Liver (tissue), 3 donors: ENCODE results near the gene RELB.

Experiments
- EGR1 ChIP-seq, 2 donors: IDR thresholded peaks; 2 replicates each; pipeline ENCODE4 v1.6.1; 2016 to 2018; ENCODE audit warnings: antibody characterized with exemption in 2 of 2, low read depth in 2 of 2
- GABPA ChIP-seq, 2 donors: IDR thresholded peaks in 1 of 2; conservative IDR thresholded peaks in 1 of 2; 2 replicates each; pipeline ENCODE4 v1.6.1; 2016; ENCODE audit warnings: antibody characterized with exemption in 2 of 2, mild to moderate bottlenecking in 1 of 2, moderate library complexity in 1 of 2
- HNF4A ChIP-seq, 2 donors: conservative IDR thresholded peaks; 2 replicates each; pipeline ENCODE4 v1.6.1; 2016; ENCODE audit warnings: antibody characterized with exemption in 2 of 2, mild to moderate bottlenecking in 2 of 2
- HNF4G ChIP-seq: IDR thresholded peaks from 2 replicates; pipeline ENCODE4 v1.6.1; 2016; ENCODE audit warnings: antibody characterized with exemption
- JUND ChIP-seq, 2 donors: IDR thresholded peaks; 2 replicates each; pipeline ENCODE4 v1.6.1; 2016; ENCODE audit warnings: antibody characterized with exemption in 2 of 2
- RAD21 ChIP-seq, 2 donors: IDR thresholded peaks; 2 replicates each; pipeline ENCODE4 v1.6.1; 2016; ENCODE audit warnings: antibody characterized with exemption in 2 of 2, mild to moderate bottlenecking in 2 of 2
- SP1 ChIP-seq: IDR thresholded peaks from 2 replicates; pipeline ENCODE4 v1.6.1; 2018; ENCODE audit warnings: antibody characterized with exemption, mild to moderate bottlenecking
- TAF1 ChIP-seq: conservative IDR thresholded peaks from 2 replicates; pipeline ENCODE4 v1.6.1; 2016; ENCODE audit warnings: antibody characterized with exemption, mild to moderate bottlenecking
- YY1 ChIP-seq: IDR thresholded peaks from 2 replicates; pipeline ENCODE4 v1.6.1; 2016; ENCODE audit warnings: antibody characterized with exemption, mild to moderate bottlenecking
- TF ChIP-seq, protein P1 (sequence below): IDR thresholded peaks from 2 replicates; pipeline ENCODE4 v1.6.1; 2016; ENCODE audit warnings: antibody characterized with exemption, mild to moderate bottlenecking
- TF ChIP-seq, protein P2 (sequence below): fragments of 150-350 bp; IDR thresholded peaks from 2 replicates; pipeline ENCODE4 v1.5.1; 2017; ENCODE audit warnings: improper control_type of control experiment, low read depth, low read length; ENCODE audit not compliant: missing input control
- TF ChIP-seq, protein P3 (sequence below): IDR thresholded peaks from 2 replicates; pipeline ENCODE4 v1.6.1; 2016; ENCODE audit warnings: antibody characterized with exemption
- TF ChIP-seq, protein P4 (sequence below): IDR thresholded peaks from 2 replicates; pipeline ENCODE4 v1.6.1; 2016; ENCODE audit warnings: antibody characterized with exemption
- TF ChIP-seq, protein P5 (sequence below): IDR thresholded peaks from 2 replicates; pipeline ENCODE4 v1.6.1; 2016; ENCODE audit warnings: antibody characterized with exemption
- donor health status: healthy.
- donor health status: healthy.

DNA sequence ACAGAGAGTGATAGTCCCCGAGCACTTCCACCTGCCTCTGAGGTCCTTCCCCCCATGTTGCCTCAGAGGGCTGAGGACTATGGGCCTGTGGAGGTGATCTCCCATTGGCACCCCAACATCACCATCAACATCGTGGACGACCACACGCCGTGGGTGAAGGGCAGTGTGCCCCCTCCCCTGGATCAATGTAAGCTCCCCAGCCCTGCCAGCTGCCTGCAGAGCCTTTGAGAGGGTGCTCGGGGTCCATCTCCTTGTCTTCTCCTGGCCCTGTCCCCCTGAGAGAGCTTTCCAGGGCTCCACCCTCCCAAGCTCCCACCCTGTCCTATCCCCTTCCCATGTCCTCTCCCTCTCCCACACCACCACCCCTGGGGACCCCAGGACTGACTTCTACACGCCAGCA is 14.9 kb upstream of the RELB start:
- TF ChIP-seq, protein P1, sequence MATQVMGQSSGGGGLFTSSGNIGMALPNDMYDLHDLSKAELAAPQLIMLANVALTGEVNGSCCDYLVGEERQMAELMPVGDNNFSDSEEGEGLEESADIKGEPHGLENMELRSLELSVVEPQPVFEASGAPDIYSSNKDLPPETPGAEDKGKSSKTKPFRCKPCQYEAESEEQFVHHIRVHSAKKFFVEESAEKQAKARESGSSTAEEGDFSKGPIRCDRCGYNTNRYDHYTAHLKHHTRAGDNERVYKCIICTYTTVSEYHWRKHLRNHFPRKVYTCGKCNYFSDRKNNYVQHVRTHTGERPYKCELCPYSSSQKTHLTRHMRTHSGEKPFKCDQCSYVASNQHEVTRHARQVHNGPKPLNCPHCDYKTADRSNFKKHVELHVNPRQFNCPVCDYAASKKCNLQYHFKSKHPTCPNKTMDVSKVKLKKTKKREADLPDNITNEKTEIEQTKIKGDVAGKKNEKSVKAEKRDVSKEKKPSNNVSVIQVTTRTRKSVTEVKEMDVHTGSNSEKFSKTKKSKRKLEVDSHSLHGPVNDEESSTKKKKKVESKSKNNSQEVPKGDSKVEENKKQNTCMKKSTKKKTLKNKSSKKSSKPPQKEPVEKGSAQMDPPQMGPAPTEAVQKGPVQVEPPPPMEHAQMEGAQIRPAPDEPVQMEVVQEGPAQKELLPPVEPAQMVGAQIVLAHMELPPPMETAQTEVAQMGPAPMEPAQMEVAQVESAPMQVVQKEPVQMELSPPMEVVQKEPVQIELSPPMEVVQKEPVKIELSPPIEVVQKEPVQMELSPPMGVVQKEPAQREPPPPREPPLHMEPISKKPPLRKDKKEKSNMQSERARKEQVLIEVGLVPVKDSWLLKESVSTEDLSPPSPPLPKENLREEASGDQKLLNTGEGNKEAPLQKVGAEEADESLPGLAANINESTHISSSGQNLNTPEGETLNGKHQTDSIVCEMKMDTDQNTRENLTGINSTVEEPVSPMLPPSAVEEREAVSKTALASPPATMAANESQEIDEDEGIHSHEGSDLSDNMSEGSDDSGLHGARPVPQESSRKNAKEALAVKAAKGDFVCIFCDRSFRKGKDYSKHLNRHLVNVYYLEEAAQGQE: no peak
- TF ChIP-seq, protein P2, sequence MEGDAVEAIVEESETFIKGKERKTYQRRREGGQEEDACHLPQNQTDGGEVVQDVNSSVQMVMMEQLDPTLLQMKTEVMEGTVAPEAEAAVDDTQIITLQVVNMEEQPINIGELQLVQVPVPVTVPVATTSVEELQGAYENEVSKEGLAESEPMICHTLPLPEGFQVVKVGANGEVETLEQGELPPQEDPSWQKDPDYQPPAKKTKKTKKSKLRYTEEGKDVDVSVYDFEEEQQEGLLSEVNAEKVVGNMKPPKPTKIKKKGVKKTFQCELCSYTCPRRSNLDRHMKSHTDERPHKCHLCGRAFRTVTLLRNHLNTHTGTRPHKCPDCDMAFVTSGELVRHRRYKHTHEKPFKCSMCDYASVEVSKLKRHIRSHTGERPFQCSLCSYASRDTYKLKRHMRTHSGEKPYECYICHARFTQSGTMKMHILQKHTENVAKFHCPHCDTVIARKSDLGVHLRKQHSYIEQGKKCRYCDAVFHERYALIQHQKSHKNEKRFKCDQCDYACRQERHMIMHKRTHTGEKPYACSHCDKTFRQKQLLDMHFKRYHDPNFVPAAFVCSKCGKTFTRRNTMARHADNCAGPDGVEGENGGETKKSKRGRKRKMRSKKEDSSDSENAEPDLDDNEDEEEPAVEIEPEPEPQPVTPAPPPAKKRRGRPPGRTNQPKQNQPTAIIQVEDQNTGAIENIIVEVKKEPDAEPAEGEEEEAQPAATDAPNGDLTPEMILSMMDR: no peak
- TF ChIP-seq HNF4G (no peak), YY1 (no peak), GABPA (IDR thresholded peaks at IDR 0.05 in 1 of 2, conservative IDR thresholded peaks at IDR 0.05 in 1 of 2) (no peak), SP1 (no peak), TAF1 (no peak), RAD21 (IDR thresholded peaks at IDR 0.05) (no peak), HNF4A (conservative IDR thresholded peaks at IDR 0.05) (no peak), JUND (IDR thresholded peaks at IDR 0.05) (no peak), EGR1 (IDR thresholded peaks at IDR 0.05; ENCODE audit: low read depth in 2 of 2) (no peak)
- TF ChIP-seq, protein P3, sequence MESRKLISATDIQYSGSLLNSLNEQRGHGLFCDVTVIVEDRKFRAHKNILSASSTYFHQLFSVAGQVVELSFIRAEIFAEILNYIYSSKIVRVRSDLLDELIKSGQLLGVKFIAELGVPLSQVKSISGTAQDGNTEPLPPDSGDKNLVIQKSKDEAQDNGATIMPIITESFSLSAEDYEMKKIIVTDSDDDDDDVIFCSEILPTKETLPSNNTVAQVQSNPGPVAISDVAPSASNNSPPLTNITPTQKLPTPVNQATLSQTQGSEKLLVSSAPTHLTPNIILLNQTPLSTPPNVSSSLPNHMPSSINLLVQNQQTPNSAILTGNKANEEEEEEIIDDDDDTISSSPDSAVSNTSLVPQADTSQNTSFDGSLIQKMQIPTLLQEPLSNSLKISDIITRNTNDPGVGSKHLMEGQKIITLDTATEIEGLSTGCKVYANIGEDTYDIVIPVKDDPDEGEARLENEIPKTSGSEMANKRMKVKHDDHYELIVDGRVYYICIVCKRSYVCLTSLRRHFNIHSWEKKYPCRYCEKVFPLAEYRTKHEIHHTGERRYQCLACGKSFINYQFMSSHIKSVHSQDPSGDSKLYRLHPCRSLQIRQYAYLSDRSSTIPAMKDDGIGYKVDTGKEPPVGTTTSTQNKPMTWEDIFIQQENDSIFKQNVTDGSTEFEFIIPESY: no peak
- TF ChIP-seq, protein P4, sequence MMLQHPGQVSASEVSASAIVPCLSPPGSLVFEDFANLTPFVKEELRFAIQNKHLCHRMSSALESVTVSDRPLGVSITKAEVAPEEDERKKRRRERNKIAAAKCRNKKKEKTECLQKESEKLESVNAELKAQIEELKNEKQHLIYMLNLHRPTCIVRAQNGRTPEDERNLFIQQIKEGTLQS: no peak
- TF ChIP-seq, protein P5, sequence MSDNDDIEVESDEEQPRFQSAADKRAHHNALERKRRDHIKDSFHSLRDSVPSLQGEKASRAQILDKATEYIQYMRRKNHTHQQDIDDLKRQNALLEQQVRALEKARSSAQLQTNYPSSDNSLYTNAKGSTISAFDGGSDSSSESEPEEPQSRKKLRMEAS: no peak
